PFSK-1 (cell line): ENCODE results near the gene INPP4A.

ENCODE experiments used
- SIN3A ChIP-seq: IDR thresholded peaks from 2 replicates; pipeline ENCODE4 v1.6.1; 2012; ENCODE audit warnings: mild to moderate bottlenecking, low read length, moderate library complexity, borderline replicate concordance; ENCODE audit not compliant: insufficient read depth
- TAF1 ChIP-seq: IDR thresholded peaks from 2 replicates; pipeline ENCODE4 v1.6.1; 2012; ENCODE audit warnings: low read length, control low read depth, borderline replicate concordance; ENCODE audit not compliant: insufficient read depth
- TF ChIP-seq, protein P1 (sequence below), 2 experiments: IDR thresholded peaks; 2 replicates each; pipeline versions ENCODE4 v1.6.1 to v1.8.0; 2011 to 2012; ENCODE audit warnings: low read depth in 2 of 2, low read length in 2 of 2, control low read depth in 1 of 2, inconsistent platforms in 1 of 2, mild to moderate bottlenecking in 1 of 2, moderate library complexity in 1 of 2; ENCODE audit not compliant: insufficient read depth in 1 of 2

DNA sequence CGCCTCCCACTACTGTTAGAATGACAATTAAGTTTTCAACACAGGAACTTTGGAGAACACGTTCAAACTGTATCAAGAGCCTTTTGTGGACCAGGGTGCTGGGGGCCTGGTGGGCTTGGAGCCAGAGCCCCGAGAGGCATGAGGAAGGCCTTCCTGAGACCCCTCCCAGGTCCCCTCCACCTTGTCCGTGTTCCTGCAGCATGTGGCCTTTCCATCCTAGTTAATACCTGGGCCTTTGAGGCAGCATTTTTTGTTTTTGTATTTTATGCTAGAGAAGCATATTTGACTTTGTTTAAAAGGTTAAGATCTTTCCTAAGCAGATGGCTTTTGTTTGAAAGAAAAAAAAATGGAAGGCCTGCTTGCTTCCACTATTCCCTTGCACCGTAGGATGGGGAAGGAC lies 68.0 kb downstream of the INPP4A start:
- TF ChIP-seq, protein P1, sequence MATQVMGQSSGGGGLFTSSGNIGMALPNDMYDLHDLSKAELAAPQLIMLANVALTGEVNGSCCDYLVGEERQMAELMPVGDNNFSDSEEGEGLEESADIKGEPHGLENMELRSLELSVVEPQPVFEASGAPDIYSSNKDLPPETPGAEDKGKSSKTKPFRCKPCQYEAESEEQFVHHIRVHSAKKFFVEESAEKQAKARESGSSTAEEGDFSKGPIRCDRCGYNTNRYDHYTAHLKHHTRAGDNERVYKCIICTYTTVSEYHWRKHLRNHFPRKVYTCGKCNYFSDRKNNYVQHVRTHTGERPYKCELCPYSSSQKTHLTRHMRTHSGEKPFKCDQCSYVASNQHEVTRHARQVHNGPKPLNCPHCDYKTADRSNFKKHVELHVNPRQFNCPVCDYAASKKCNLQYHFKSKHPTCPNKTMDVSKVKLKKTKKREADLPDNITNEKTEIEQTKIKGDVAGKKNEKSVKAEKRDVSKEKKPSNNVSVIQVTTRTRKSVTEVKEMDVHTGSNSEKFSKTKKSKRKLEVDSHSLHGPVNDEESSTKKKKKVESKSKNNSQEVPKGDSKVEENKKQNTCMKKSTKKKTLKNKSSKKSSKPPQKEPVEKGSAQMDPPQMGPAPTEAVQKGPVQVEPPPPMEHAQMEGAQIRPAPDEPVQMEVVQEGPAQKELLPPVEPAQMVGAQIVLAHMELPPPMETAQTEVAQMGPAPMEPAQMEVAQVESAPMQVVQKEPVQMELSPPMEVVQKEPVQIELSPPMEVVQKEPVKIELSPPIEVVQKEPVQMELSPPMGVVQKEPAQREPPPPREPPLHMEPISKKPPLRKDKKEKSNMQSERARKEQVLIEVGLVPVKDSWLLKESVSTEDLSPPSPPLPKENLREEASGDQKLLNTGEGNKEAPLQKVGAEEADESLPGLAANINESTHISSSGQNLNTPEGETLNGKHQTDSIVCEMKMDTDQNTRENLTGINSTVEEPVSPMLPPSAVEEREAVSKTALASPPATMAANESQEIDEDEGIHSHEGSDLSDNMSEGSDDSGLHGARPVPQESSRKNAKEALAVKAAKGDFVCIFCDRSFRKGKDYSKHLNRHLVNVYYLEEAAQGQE (IDR thresholded peaks at IDR 0.05; ENCODE audit: insufficient read depth in 1 of 2, low read depth in 2 of 2, low read length in 2 of 2), result no peak
- TF ChIP-seq TAF1 (no peak), SIN3A (no peak)
